Measurements from ENCODE around the gene PHLDB1.

GRCh38 chr11:118663381-118663780 lies 56.0 kb downstream of the PHLDB1 start:
- TF ChIP-seq CTCF (IDR thresholded peaks at IDR 0.05): no peak
- no peak for TF ChIP-seq POLR2A (IDR thresholded peaks at IDR 0.05)

All from heart left ventricle (tissue), 13 donors.